GM18873 (cell line): ENCODE results near the gene CCL14.
"Not testable (repeated sequence)": the region's sequence is repeated elsewhere in the genome, so short reads cannot be mapped to it uniquely, and the experiment has no call there.

Source experiments
- ATAC-seq: cut with Tn5 transposase; IDR thresholded peaks from one replicate; pipeline ENCODE4 v1.9.1; 2021; ENCODE audit warnings: mild to moderate bottlenecking, moderate library complexity, moderate number of reproducible peaks; ENCODE audit not compliant: unreplicated experiment, low FRiP score

Gene CCL14

DNA sequence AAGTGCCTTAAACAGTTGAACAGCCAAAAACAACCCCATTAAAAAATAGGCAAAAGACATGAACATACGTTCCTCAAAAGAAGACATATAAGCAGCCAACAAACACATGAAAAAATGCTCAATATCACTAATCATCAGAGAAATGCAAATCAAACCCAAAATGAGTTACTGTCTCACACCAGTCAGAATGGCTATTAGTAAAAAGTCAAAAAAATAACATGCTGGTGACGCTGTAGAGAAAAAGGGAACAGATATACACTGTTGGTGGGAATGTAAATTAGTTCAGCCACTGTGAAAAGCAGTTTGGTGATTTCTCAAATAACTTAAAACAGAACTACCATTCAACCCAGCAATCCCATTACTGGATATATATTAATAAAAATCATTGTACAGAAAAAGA is 8.8 kb upstream of the CCL14 start:
- not testable (repeated sequence) for ATAC-seq

DNA sequence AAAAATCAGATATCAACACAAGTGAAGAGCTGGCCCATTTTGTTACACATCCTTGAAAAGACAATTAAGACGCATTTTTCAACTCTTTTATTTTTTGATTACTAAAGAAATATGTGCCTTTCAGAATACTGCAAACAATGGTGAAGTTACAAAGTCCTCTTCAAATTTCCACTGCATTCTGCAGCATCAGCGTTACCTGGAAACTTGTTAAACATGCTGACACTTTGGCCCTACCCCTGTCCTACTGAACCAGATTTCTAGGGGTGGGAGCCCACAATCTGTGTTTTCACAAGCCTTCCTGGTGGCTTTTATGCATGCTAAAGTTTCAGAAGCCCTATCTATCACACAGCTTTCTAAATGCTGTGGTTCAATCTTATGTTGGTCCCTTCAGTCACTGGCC is 4.5 kb upstream of the CCL14 start:
- ATAC-seq, result no peak

DNA sequence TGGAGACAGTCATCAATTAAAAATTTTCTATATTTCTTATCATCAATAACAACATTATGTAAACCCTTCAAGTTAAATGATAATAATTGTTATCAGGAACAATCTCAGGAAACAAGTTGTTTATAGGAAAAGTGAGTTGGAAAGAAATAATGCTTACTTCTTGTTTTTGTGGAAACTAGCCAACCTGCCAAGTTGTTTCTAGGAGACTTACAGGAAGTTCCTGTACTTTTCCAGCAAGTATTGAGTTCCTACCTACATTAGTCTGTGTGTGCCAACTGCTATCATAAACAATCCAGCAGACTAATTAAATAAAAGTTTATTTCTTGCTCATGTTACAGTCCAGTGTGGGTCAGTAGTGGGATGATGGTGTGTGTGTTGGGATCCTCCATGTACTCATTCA is 1.6 kb upstream of the CCL14 start:
- no peak for ATAC-seq

DNA sequence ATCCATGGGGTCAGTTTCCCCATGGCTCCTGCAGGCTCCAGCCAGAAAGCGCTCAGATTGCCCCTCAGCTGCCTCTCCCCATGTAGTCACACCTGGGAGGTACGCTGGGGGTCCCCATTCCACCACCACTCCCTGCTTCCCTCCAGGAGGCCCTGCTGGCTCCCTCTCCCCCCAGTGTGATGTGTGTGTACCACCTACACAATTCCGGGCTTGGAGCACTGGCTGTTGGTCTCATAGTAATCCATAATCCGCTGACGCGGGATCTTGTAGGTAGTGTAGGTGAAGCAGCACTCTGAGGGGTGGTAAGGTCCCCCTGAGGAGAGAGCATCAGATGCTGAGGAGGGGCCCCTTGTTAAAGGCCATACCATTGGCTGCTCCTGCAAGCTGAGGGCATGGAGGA is 2.4 kb downstream of the CCL14 start:
- ATAC-seq, result no peak

DNA sequence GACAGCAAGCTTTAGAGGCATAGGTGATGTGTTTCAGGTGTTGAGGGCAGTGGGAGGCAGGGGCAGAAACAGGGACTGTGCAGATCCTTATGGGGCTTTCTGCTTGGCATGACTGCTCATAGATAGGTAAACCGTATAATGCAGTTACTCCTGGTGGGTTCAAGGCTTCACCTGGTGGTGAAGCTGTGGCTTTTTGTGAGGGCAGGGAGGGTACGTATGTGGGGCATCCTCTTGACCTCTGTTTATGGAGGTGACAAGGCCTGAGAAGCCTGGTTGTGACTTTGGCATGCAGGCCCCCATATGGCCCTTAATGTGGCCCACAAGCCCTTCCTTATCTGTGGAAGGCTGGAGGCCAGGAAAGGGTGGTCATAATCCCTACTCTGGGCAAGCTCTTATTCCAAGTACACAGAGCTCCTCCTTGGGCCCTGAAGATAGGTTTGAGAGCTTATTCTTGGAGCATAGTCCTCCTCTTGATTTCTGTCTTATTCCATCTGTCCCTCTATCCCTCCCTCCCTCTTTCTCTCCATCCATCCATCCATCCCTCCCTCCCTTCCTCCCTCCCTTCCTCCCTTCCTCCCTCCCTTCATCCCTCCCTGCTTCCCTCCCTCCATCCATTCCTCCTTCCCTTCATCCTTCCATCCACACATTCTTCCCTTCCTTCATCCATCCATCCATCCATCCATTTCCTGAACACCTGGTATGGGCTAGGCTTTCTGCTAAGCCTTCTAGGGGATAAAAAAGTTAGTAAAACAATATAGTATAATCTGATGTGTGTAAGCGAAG is 3.9 kb downstream of the CCL14 start:
- no peak for ATAC-seq

DNA sequence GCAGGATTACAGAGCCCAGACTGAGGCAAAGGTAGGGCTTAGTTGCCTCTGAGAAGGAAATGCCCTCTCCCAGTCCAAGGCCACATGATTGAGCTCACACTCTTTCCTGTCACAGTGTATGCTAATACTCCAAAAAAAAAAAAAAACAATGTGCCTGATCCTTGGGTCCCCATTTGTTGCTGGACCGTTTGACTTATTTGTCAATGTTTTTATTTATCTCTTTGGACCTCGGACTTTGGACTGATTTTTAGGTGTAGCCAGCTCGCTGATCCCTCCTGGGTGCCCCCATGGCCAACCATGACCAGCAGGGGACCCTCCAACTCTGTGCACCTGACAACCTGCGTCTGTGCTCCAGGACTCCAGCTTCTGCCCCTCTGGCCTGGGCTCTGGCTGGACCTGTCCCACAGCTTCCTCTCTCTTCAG is 4.6 kb downstream of the CCL14 start:
- ATAC-seq, result no peak

DNA sequence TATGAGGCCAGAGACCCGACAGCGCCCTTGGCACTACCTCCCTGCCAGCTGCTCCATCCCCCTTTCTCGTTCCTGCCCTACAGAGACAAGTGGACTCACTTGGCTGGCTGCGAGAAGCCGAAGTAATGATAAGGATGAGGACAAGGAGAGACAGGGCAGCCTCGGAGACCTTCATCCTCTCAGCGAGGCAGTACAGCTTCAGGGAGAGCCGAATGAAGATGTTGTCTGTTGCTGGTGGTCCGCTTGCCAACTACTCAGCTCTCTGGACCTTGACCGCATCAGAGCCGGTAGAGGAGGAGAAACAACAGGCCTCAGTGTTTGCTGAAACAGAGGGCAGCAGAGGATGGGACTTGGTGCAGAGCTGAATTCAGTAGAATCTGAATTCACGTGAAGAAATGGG is 5.3 kb downstream of the CCL14 start, which contains the start of gene CCL16:
TSS of gene CCL16 (minus strand) at position 252 of the 400 bp plus-strand sequence. CDS start at position 175, 77 bp downstream.
- ATAC-seq, result no peak

DNA sequence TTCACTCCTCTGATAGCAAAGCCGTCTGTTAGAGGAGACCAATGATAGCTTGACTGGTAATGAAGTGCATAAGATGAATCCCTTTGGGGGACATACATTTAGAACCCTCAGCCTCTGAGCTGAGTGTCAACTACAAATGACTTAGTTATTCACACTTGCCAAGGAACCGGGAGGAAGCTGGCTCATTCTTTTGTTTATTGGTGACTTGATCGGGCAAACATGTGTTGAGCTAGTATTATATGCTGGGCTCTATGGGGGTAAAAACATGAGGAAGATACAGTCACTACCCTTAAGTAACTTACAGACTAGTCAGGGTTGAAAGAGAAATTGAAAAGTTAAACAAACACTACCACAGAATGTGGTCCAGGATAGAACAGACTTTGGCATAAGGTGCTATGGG is 8.2 kb downstream of the CCL14 start:
- no peak for ATAC-seq

DNA sequence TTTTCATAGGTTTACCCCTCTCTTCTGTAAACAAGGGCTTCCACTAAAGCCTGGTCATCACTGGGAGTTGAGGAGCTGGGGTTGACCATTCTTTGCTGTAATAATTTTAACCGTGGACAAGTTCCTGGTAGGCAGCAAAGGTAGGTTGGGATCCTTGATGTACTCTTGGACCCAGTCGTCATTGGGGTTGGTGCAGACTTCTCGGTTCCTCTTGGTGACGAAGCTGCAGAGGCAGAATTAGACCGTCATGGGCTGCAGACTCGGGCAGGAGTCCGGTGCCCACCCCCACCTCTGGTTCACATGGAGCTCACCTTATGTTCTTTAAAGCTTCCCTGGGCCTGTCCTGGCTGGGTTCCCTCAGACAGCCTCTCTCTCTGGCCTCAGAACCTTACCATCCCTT is 9.0 kb downstream of the CCL14 start:
- ATAC-seq, result no peak

DNA sequence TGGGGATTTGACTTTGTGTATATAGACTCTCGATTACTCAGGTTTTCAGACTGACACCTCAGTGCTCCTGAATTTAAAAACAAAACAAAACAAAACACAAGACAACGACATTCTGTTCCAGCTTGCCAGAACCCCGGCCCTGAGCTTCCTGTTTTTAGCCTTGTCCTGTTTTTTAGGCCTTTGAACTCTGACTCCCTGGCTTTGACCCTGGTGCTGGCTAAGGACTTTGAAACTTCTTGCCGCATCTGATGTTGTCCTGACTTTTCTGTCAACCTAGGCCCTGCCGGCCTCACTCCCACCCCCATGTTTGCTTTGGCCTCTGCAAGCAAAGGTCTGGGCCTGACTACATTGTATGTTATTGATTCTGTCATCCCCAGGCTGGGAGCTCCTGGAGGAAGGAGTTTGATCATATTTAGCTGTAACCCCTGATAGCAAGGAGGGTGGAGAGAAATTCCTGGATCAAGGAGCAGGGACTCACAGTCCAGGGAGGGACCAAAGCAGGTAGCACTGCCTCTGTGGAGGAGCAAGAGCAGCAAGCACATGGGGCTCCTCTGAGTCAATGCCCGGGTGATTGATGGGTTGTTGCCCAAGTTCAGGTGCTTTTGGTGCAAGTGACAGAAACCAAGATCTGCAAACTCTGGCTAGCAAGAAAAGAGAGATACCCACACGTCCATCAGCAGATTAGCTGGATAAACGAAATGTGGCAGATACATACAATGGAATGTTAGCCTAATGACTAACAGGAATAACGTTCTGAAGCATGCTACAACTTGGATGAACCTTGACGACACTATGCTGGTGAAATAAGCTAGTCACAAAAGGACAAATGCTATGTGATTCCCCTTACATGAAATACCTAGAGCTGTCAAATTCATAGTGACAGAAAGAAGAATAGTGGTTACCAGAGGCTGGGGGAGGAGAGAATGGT is 12.9 kb downstream of the CCL14 start:
- no peak for ATAC-seq

DNA sequence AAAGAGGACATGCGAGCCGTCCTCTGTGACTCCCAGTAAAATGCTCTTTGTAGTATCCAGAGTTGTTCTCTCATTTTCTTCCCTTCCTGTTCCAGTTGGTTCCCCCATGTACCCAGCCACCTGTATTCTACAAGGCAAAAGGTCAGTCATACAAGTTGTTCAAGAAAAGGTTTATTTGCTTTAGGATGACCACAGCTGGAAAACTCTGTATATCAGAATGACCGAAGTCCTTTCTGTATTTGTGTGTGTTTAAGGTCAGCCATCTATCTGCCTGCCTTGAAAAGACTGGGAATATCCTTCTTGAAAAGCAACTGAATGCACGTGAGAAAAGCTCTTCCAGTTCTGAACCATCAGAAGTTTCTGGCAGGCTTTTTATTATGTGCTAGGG is 13.6 kb downstream of the CCL14 start:
- ATAC-seq, result no peak

DNA sequence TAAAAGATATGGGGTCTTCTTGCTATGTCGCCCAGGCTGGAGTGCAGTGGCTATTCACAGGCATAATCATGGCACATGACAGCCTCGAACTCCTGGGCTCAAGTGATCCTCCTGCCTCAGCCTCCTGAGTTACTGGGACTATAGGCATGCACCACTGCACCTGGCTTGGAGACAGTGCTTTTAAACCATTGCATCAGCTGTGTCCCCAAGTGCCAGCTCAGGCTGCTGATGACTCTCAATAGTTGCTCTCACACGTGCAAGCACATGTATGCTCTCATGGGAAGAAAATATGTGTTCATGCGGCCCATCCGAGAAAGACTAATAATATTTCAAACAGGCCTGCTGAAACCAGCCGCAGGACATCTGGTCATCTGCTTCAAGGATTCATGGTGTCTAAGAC is 14.0 kb downstream of the CCL14 start:
- ATAC-seq, result no peak

DNA sequence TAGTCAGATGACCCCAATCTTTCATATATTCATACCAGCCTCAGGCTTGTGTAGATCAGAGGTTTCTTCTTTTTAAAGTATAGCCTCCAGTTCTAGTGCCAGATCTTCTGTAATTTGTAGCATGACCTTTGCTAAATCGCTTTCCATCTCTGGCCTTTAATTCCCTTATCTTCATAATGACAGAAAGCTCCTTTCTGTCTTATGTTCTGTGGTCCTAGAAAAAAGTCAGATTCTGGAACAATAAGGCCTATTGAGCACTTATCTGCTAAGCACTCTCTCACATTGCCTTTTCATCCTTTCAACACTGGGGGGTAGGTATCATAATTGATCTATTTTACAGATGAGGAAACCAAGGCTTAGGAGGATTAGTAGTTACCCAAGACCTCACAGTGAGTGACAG is 14.5 kb downstream of the CCL14 start:
- ATAC-seq, result no peak

DNA sequence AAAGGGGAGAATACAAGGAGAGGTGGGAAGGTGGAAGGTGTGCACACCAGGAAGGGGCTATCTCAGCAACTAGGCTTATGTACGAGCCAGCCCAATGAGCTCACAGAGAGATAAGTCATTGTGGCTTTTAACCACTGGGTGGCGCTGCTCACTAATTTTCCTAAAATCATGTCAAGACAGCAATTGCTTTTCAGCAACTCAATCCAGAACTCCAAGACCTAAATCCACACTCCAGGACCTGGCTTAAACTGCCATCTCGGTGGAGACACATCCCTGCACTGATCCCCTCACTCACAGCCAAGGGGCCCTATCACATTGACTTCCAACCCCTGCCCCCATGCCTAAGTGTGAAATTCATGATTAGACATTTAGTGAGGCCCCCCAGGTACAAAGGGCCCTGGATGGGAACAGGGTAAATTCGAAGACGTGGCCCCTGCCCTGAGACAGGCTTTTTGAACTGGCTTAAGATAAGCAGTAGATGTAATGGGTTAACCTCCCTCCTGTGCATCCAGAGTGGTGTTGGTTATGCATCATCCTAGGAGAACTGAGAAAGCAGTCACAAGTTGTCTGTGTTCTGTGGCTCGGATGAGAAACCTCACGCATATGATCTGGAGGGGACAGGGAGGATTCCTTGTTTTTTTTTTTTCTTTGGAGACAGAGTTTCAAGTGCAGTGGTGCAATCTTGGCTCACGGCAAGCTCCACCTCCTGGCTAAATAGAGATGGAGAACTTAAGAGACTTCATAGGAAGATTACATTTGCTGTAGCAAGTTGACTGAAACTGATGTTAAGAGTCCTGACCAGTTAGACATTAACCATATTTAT is 16.8 kb downstream of the CCL14 start:
- no peak for ATAC-seq

DNA sequence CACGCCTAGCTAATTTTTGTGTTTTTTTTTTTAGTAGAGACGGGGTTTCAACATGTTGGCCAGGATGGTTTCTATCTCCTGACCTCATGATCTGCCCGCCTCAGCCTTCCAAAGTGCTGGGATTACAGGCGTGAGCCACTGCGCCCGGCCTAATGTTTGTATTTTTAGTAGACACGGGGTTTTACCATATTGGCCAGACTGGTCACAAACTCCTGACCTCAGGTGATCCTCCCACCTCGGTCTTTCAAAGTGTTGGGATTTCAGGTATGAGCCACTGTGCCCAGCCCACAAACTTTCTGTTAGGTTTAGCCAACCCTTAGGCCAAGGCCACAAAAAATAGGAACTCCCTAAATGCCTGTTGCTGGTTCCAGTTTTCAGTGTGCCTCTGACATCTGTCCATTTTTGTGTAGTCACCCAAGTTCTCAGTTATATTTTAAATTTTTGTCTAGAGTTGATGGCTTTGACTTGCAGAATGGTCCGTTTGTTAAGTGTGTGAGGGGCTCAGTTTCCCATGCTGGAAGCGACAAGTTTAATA is 17.9 kb downstream of the CCL14 start:
- ATAC-seq, result no peak

DNA sequence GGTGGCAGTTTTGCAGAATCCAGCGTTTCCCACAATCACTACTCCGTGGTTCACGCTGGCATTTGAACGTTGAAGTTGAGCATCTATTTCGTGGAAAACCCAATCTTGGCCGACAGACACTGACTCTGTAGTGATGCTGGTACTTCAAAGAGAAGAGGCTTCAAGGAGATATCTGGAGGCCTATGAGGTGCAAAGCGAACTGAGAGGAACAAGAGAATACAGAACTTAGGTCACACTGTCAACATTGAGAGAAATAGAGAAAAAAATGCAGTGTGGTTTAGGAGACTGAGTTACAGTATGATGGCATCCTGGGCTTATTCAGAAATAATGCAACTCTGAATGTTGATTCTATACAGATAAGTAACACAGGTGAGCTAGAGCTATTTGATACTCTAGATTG is 21.3 kb downstream of the CCL14 start:
- ATAC-seq, result no peak

DNA sequence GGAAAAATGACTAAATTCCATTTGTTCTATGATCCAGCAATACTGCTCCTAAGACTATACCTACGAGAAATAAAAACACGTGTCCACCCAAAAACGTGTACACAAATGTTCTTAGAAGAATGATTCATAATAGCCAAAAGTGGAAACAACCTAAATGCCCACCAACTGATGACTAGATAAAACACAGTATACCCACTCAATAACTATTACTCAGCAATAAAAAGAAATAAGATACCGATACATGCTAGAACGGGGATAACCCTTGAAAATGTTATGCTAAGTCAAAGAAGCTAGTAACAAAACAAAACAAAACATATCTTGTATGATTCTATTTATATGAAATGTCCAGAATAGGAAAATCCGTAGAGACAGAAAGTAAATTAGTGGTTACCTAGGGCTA is 22.9 kb downstream of the CCL14 start:
- no peak for ATAC-seq

DNA sequence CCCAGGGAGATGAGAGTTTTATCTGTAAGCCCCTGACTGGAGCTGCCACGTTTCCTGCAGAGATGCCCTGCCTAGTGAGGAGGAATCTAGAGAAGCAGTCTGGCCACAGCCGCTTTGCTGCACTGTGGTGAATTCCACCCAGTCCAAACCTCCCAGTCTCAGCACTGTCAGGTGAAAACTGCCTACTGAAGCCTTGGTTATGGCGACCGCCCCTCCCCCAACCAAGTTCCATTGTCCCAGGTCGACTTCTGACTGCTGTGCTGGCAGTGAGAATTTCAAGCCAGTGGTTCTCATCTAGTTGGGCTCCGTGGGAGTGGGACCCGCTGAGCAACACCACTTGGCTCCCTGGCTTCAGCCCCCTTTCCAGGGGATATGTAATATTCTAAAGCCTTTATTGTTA is 32.8 kb downstream of the CCL14 start:
- no peak for ATAC-seq

DNA sequence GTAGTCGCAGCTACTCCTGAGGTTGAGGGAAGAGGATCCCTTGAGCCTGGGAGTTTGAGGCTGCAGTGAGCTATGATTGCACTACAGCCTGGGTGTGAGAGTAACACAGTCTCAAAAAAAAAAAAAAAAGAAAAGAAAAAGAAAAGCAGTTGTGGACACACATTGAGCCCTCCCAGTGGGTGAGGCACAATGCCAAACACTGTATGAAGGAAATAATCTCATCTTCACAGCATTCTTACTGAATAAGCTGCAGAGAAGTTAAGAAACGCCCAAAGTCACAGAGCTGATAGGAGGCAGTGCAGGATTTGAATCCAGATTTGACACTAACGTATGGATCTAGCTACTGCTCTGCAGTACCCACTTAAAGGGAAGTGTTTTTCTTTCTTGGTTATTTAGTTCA is 37.1 kb downstream of the CCL14 start:
- ATAC-seq, result no peak

DNA sequence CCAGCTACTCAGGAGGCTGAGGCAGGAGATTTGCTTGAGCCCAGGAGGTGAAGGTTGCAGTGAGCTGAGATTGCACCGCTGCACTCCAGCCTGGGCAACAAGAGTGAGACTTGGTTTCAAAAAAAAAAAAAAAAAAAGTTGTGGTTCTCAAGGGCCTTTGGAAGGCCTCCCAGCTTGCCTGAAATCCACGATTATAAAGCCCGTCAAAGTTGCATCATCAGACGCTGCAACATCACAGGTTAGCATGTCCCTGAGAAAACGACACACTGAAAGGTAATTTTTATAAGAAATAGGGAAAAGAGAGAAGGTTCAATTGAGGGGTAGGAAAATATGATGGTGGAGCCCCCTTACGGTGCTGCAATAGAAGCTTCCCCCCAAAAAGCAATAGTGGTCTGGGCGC is 38.4 kb downstream of the CCL14 start:
- ATAC-seq, result no peak
